HEK293 (cell line): ENCODE results near the gene RAB3B.
A peak's percentile ranks its signal among the peaks of the same experiment; 100 is the strongest.

Source experiments
- CTCF ChIA-PET: fragments of 350-600 bp; formaldehyde crosslinking; extraction: SDS; loops from one replicate; lab custom pipeline; 2021; ENCODE audit warnings: antibody characterized with exemption; lab: Yijun Ruan, JAX
- POLR2A ChIA-PET: fragments of 300-600 bp; formaldehyde crosslinking; extraction: SDS; loops from one replicate; lab custom pipeline; 2020; ENCODE audit warnings: antibody characterized with exemption, inconsistent platforms; lab: Yijun Ruan, JAX
- H3K27ac ChIP-seq: fragments of 200-500 bp; sonication (Bioruptor generic); 2 replicates; pipeline ENCODE4 v1.5.1; 2014; ENCODE audit warnings: low read depth, low read length, control low read depth, inconsistent platforms; ENCODE audit errors: extremely low read depth
- H3K36me3 ChIP-seq, 2 experiments: fragments of 200-500 bp in 1 of 2; sonication (Bioruptor generic) in 1 of 2; 1 replicate in 1 of 2; 2 replicates in 1 of 2; pipeline ENCODE4 v1.5.1; 2014 to 2017; ENCODE audit warnings: inconsistent platforms in 2 of 2, low read length in 2 of 2; ENCODE audit not compliant: control insufficient read depth in 2 of 2, insufficient read depth in 1 of 2
- H3K4me1 ChIP-seq: fragments of 200-500 bp; sonication (Bioruptor generic); 2 replicates; pipeline ENCODE4 v1.5.1; 2014; ENCODE audit warnings: mild to moderate bottlenecking, low read length, inconsistent platforms; ENCODE audit not compliant: control insufficient read depth, insufficient read depth
- H3K4me3 ChIP-seq: 2 replicates; pipeline ENCODE4 v1.5.1; 2011; ENCODE audit warnings: low read depth, mild to moderate bottlenecking, control low read depth, low read length, moderate library complexity
- H3K9me3 ChIP-seq: fragments of 200-500 bp; sonication (Bioruptor generic); 2 replicates; pipeline ENCODE4 v1.5.1; 2014; ENCODE audit warnings: low read depth, low read length, inconsistent platforms; ENCODE audit not compliant: control insufficient read depth, insufficient read depth
- BCL11A ChIP-seq: fragments of 450-650 bp; formaldehyde crosslinking; IDR thresholded peaks from 2 replicates; pipeline ENCODE4 v1.5.1; 2016; ENCODE audit warnings: low read depth, missing biosample characterization, missing genetic modification characterization
- BCL11B ChIP-seq: fragments of 450-650 bp; formaldehyde crosslinking; IDR thresholded peaks from 2 replicates; pipeline ENCODE4 v1.5.1; 2016; ENCODE audit warnings: low read depth, missing biosample characterization, missing genetic modification characterization
- CTCF ChIP-seq: fragments of 450-650 bp; formaldehyde crosslinking; IDR thresholded peaks from 2 replicates; pipeline ENCODE4 v1.5.1; 2016; ENCODE audit warnings: missing biosample characterization, missing genetic modification characterization
- GFI1B ChIP-seq: fragments of 450-650 bp; formaldehyde crosslinking; IDR thresholded peaks from 2 replicates; pipeline ENCODE4 v1.5.1; 2016; ENCODE audit warnings: missing biosample characterization, missing genetic modification characterization
- GLI4 ChIP-seq: fragments of 450-650 bp; formaldehyde crosslinking; IDR thresholded peaks from 2 replicates; pipeline ENCODE4 v1.5.1; 2016; ENCODE audit warnings: missing biosample characterization, missing genetic modification characterization
- HIC1 ChIP-seq: fragments of 450-650 bp; formaldehyde crosslinking; IDR thresholded peaks from 2 replicates; pipeline ENCODE4 v1.5.1; 2016; ENCODE audit warnings: missing biosample characterization, missing genetic modification characterization
- KLF16 ChIP-seq: fragments of 450-650 bp; formaldehyde crosslinking; IDR thresholded peaks from 2 replicates; pipeline ENCODE4 v1.5.1; 2017; ENCODE audit warnings: missing biosample characterization, missing genetic modification characterization
- PRDM1 ChIP-seq: fragments of 450-650 bp; formaldehyde crosslinking; IDR thresholded peaks from 2 replicates; pipeline ENCODE4; 2016; ENCODE audit warnings: missing biosample characterization, missing genetic modification characterization
- RBAK ChIP-seq: fragments of 450-650 bp; formaldehyde crosslinking; IDR thresholded peaks from 2 replicates; pipeline ENCODE4 v1.5.1; 2016; ENCODE audit warnings: missing biosample characterization, missing genetic modification characterization
- YY2 ChIP-seq: fragments of 450-650 bp; formaldehyde crosslinking; IDR thresholded peaks from 2 replicates; pipeline ENCODE4 v1.5.1; 2016; ENCODE audit warnings: missing biosample characterization, missing genetic modification characterization
- ZBTB8A ChIP-seq: fragments of 450-650 bp; formaldehyde crosslinking; IDR thresholded peaks from 2 replicates; pipeline ENCODE4 v1.5.1; 2016; ENCODE audit warnings: missing biosample characterization, missing genetic modification characterization
- ZFP3 ChIP-seq: fragments of 450-650 bp; formaldehyde crosslinking; IDR thresholded peaks from 2 replicates; pipeline ENCODE4 v1.5.1; 2016; ENCODE audit warnings: low read depth, missing biosample characterization, missing genetic modification characterization
- ZNF266 ChIP-seq: fragments of 450-650 bp; formaldehyde crosslinking; IDR thresholded peaks from 2 replicates; pipeline ENCODE4 v1.5.1; 2016; ENCODE audit warnings: missing biosample characterization, missing genetic modification characterization, low read depth
- ZNF302 ChIP-seq: fragments of 450-650 bp; formaldehyde crosslinking; IDR thresholded peaks from 2 replicates; pipeline ENCODE4 v1.5.1; 2016; ENCODE audit warnings: missing biosample characterization, missing genetic modification characterization, low read depth
- ZNF350 ChIP-seq: fragments of 450-650 bp; formaldehyde crosslinking; IDR thresholded peaks from 2 replicates; pipeline ENCODE4 v1.5.0; 2017; ENCODE audit warnings: missing biosample characterization, mild to moderate bottlenecking, missing genetic modification characterization
- ZNF426 ChIP-seq: fragments of 450-650 bp; formaldehyde crosslinking; IDR thresholded peaks from 2 replicates; pipeline ENCODE4 v1.5.1; 2017; ENCODE audit warnings: missing biosample characterization, missing genetic modification characterization, mild to moderate bottlenecking, inconsistent platforms, moderate library complexity
- ZNF473 ChIP-seq: fragments of 450-650 bp; formaldehyde crosslinking; IDR thresholded peaks from 2 replicates; pipeline ENCODE4 v1.5.1; 2017; ENCODE audit warnings: missing biosample characterization, missing genetic modification characterization
- ZNF548 ChIP-seq: fragments of 450-650 bp; formaldehyde crosslinking; IDR thresholded peaks from 2 replicates; pipeline ENCODE4 v1.5.1; 2016; ENCODE audit warnings: missing biosample characterization, missing genetic modification characterization
- ZNF549 ChIP-seq: fragments of 450-650 bp; IDR thresholded peaks from 2 replicates; pipeline ENCODE4 v1.5.1; 2018; ENCODE audit warnings: missing biosample characterization, missing genetic modification characterization, mild to moderate bottlenecking, inconsistent platforms, moderate library complexity
- ZNF600 ChIP-seq: fragments of 450-650 bp; formaldehyde crosslinking; IDR thresholded peaks from 2 replicates; pipeline ENCODE4 v1.5.1; 2016; ENCODE audit warnings: missing biosample characterization, missing genetic modification characterization
- ZNF768 ChIP-seq: fragments of 450-650 bp; formaldehyde crosslinking; IDR thresholded peaks from 2 replicates; pipeline ENCODE4 v1.5.1; 2018; ENCODE audit warnings: missing biosample characterization, mild to moderate bottlenecking, missing genetic modification characterization
- ZNF785 ChIP-seq: fragments of 450-650 bp; formaldehyde crosslinking; IDR thresholded peaks from 2 replicates; pipeline ENCODE4 v1.5.1; 2016; ENCODE audit warnings: missing biosample characterization, missing genetic modification characterization

Gene RAB3B

GRCh38 chr1:52028328-52028727, 37.8 kb upstream of the RAB3B start:
- ChIA-PET CTCF (no interaction called here), POLR2A (no interaction called here)
- Histone ChIP-seq H3K9me3 (no peaks in the 10 kb centered on the region), H3K27ac (no peak overlapping the region), H3K4me1 (no peaks in the 10 kb centered on the region), H3K36me3 (peaks cover 15 to 47% of the 10 kb centered on the region in 2 experiments), H3K4me3 (no peak overlapping the region)
- TF ChIP-seq RBAK (tag by site-specific recombination) (no peak), YY2 (tag by site-specific recombination) (no peak), PRDM1 (tag by site-specific recombination) (no peak), BCL11B (no peak), ZNF473 (tag by site-specific recombination) (no peak), ZNF548 (tag by site-specific recombination) (no peak), ZNF549 (no peak), CTCF (tag by site-specific recombination) (no peak), ZFP3 (no peak), GFI1B (no peak), ZNF350 (tag by site-specific recombination) (no peak), ZNF266 (no peak), ZBTB8A (tag by site-specific recombination) (no peak), ZNF785 (tag by site-specific recombination) (no peak), GLI4 (tag by site-specific recombination) (no peak), ZNF426 (tag by site-specific recombination) (no peak)

GRCh38 chr1:52026278-52026677, 35.8 kb upstream of the RAB3B start:
- Histone ChIP-seq H3K4me3 (no peak overlapping the region), H3K9me3 (no peaks in the 10 kb centered on the region), H3K4me1 (no peaks in the 10 kb centered on the region), H3K36me3 (peaks cover 15 to 51% of the 10 kb centered on the region in 2 experiments), H3K27ac (no peak overlapping the region)
- CTCF ChIA-PET = interaction anchor here (0.8 kb wide), 1 partner anchor 231 kb away, joined by 3 read pairs; no protein-coding TSS in a partner anchor
- POLR2A ChIA-PET = no interaction called here
- no peak for TF ChIP-seq ZNF768 (tag by site-specific recombination)
- TF ChIP-seq BCL11A (tag by site-specific recombination) = no peak
- TF ChIP-seq HIC1 (tag by site-specific recombination) = no peak
- no peak for TF ChIP-seq ZNF302 (tag by site-specific recombination)

GRCh38 chr1:52022133-52022532, 31.6 kb upstream of the RAB3B start:
- H3K36me3 ChIP-seq = peaks cover 14 to 62% of the 10 kb centered on the region in 2 experiments
- peak; percentile 61; the same call in 1 of the 2 replicates for TF ChIP-seq ZNF600 (tag by site-specific recombination)
- TF ChIP-seq KLF16 (tag by site-specific recombination) = no peak
- TF ChIP-seq, all 188 proteins: peak for 1
- no peaks in the 10 kb centered on the region for H3K4me1 ChIP-seq
- CTCF ChIA-PET = interaction anchor here (0.6 kb wide), 1 partner anchor 293 kb away, joined by 11 read pairs; no protein-coding TSS in a partner anchor
- H3K27ac ChIP-seq = no peak overlapping the region
- POLR2A ChIA-PET = interaction anchor here (0.7 kb wide), 1 partner anchor 517 kb away, joined by 3 read pairs; no protein-coding TSS in a partner anchor
- no peaks in the 10 kb centered on the region for H3K9me3 ChIP-seq
- no peak overlapping the region for H3K4me3 ChIP-seq
